ENCODE data around the gene RAP2A.

DNA sequence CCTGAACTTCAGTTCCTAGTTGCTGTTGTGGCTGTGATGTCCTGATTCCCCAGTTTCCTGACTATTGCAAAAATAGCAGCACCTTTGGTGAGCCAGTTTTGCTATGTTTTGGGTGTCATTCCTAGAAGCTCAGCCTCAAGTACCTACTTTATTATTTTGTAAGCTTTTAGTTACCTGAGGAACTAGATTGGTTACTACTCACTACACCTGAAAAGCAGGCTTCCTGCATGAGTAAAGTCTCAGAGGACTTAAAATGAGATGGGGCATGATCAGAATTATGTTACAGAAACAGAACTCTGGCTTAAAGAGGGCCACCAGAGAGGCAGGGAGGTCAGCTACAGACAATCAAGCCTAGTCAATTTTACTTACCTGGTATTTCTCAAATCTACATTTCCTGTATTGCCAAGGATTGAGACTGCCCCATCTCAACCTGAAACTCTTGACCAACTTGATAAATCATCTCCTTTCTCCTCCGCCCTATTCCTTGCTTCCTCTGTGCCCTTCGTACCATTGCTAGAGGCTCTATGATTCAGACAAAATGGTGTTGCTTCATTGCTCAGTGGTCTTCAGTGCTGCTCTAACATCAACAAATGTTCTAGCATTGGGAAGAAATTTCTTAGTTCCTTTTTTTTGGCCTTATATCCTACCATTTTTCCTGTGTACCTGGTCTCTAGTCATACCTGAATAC, 58.9 kb downstream of the RAP2A start:
- TF ChIP-seq, protein P1, sequence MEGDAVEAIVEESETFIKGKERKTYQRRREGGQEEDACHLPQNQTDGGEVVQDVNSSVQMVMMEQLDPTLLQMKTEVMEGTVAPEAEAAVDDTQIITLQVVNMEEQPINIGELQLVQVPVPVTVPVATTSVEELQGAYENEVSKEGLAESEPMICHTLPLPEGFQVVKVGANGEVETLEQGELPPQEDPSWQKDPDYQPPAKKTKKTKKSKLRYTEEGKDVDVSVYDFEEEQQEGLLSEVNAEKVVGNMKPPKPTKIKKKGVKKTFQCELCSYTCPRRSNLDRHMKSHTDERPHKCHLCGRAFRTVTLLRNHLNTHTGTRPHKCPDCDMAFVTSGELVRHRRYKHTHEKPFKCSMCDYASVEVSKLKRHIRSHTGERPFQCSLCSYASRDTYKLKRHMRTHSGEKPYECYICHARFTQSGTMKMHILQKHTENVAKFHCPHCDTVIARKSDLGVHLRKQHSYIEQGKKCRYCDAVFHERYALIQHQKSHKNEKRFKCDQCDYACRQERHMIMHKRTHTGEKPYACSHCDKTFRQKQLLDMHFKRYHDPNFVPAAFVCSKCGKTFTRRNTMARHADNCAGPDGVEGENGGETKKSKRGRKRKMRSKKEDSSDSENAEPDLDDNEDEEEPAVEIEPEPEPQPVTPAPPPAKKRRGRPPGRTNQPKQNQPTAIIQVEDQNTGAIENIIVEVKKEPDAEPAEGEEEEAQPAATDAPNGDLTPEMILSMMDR (IDR thresholded peaks at IDR 0.05; ENCODE audit: poor library complexity): no peak
- TF ChIP-seq EZH2 (IDR thresholded peaks at IDR 0.05; ENCODE audit: borderline replicate concordance): no peak

Data from hepatocyte (in vitro differentiated cells).